Stimulated activated CD8-positive, alpha-beta memory T cell treated with anti-CD3 and anti-CD28 coated beads, Interleukin-12 subunit alpha, Interleukin-12 subunit beta, amount 100 ng/mL, for 24 hours (primary cell): ENCODE data around the gene NRGN.
A peak's percentile ranks its signal among the peaks of the same experiment; 100 is the strongest.

Source experiments
- DNase-seq: peaks from one replicate; pipeline ENCODE4 v3.0.0-alpha.2; 2020; ENCODE audit errors: extremely low read depth

The NRGN gene

GRCh38 chr11:124739479-124740276 lies at the start of gene NRGN:
TSS of gene NRGN (plus strand) at chr11:124739942. CDS start at chr11:124740085, 143 bp downstream.
- peak; percentile 63 for DNase-seq

- no peak for DNase-seq
Observed at GRCh38 chr11:124693142-124693541, 46.6 kb upstream of the NRGN start.

- DNase-seq: no peak
Observed at GRCh38 chr11:124699547-124699946, 40.2 kb upstream of the NRGN start.

GRCh38 chr11:124700028-124700427 lies 39.7 kb upstream of the NRGN start:
- no peak for DNase-seq

- no peak for DNase-seq
Observed at GRCh38 chr11:124707829-124708228, 31.9 kb upstream of the NRGN start.

GRCh38 chr11:124712392-124712791 lies 27.4 kb upstream of the NRGN start:
- DNase-seq: no peak

- DNase-seq: no peak
Observed at GRCh38 chr11:124716591-124716990, 23.2 kb upstream of the NRGN start.

- no peak for DNase-seq
Observed at GRCh38 chr11:124717421-124717785, 22.3 kb upstream of the NRGN start.

- no peak for DNase-seq
Observed at GRCh38 chr11:124717786-124718651, 21.7 kb upstream of the NRGN start.

GRCh38 chr11:124718801-124719200 lies 20.9 kb upstream of the NRGN start:
- DNase-seq: no peak

GRCh38 chr11:124719534-124719933 lies 20.2 kb upstream of the NRGN start:
- no peak for DNase-seq

- DNase-seq: no peak
Observed at GRCh38 chr11:124722176-124722575, 17.6 kb upstream of the NRGN start.

- no peak for DNase-seq
Observed at GRCh38 chr11:124724979-124725718, 14.6 kb upstream of the NRGN start.

GRCh38 chr11:124725719-124726105 lies 14.0 kb upstream of the NRGN start:
- DNase-seq: no peak

- no peak for DNase-seq
Observed at GRCh38 chr11:124727474-124727873, 12.3 kb upstream of the NRGN start.

- DNase-seq: no peak
Observed at GRCh38 chr11:124728134-124728533, 11.6 kb upstream of the NRGN start.

GRCh38 chr11:124729571-124729970 lies 10.2 kb upstream of the NRGN start:
- DNase-seq: no peak

GRCh38 chr11:124732230-124732629 lies 7.5 kb upstream of the NRGN start:
- no peak for DNase-seq

- no peak for DNase-seq
Observed at GRCh38 chr11:124736736-124737135, 3.0 kb upstream of the NRGN start.

- DNase-seq: no peak
Observed at GRCh38 chr11:124737638-124738305, 2.0 kb upstream of the NRGN start.

GRCh38 chr11:124738713-124739478 lies 846 bp upstream of the NRGN start:
- no peak for DNase-seq
